LNCAP (cell line): ENCODE measurements around the gene ENO4.

ENCODE experiments used
- CTCF ChIP-seq: fragments of 450-650 bp; IDR thresholded peaks from 2 replicates; pipeline ENCODE4 v1.5.1; 2017; ENCODE audit warnings: mild to moderate bottlenecking

ENO4 gene

GRCh38 chr10:116809483-116810119 lies 39.7 kb upstream of the ENO4 start:
- peak; percentile 59 for TF ChIP-seq CTCF

- TF ChIP-seq CTCF: no peak
These were observed 39.2 kb upstream of the ENO4 start for GRCh38 chr10:116810120-116810500.

- TF ChIP-seq CTCF: no peak
These were observed 38.4 kb upstream of the ENO4 start for GRCh38 chr10:116810895-116811294.

- no peak for TF ChIP-seq CTCF
These were observed 37.6 kb upstream of the ENO4 start for GRCh38 chr10:116811691-116812090.

- TF ChIP-seq CTCF: no peak
These were observed 33.5 kb upstream of the ENO4 start for GRCh38 chr10:116815641-116816415.

- no peak for TF ChIP-seq CTCF
These were observed 32.1 kb upstream of the ENO4 start for GRCh38 chr10:116817178-116817577.

- no peak for TF ChIP-seq CTCF
These were observed 31.4 kb upstream of the ENO4 start for GRCh38 chr10:116817780-116818343.
